ENCODE measurements around the gene SPAAR. TPM values are rescaled to one million over a fixed set of nuclear protein-coding genes. Genes with fewer than 3 reads are reported as not detected.

SPAAR gene
- total RNA-seq, 2 donors from 2014 or later, result 0.29 TPM; not detected in 1

DNA sequence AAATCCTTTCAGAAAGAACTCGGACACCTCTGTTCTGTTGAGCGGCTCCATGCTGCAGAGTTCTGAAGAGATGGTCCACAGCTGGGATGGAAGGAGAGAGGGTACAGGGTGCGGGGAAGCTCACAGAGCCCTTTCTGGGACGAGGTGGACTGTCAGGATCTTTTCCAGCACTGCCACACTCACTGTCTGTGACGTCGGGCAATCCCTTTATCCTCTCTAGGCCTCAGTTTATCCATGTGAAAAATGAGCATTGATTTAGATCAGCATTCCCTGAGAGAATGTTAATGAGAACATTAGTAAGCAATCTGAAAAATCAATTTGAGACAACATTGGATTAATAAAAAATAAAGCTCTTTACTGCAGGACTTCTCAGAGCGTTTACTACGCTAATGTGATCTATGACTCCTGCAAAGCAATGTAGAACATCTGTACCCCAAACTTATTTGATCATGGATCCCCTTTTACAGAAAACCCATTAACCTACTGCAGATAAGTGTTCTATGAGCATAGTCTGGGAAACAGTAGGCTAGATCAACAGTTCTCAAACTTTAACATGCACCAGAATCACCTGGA is 38.9 kb upstream of the SPAAR start, which contains the start of gene OR13J1:
TSS of gene OR13J1 (minus strand) at position 51 of the 573 bp plus-strand sequence. CDS start at position 51, 0 bp downstream.
- DNase-seq, result no peak
- H3K4me1 ChIP-seq (ENCODE audit: control insufficient read depth, insufficient read depth, low read length), result no peaks in the 10 kb centered on the region
- Mint-ChIP-seq H3K36me3 (ENCODE audit: low read depth) (no peaks in the 10 kb centered on the region), H3K9me3 (peaks cover 2% of the 10 kb centered on the region), H3K27ac (no peak within 1 kb of the TSS), H3K4me1 (no peaks in the 10 kb centered on the region), H3K4me3 (no peak within 1 kb of the TSS), H3K27me3 (ENCODE audit: insufficient read depth) (peaks cover 6% of the 10 kb centered on the region)
- H3K27ac ChIP-seq (ENCODE audit: low read depth, low read length), result no peak within 1 kb of the TSS
- H3K4me3 ChIP-seq (ENCODE audit: low read length), result no peak within 1 kb of the TSS
- H3K9ac ChIP-seq (ENCODE audit: extremely low read depth, low read length, poor library complexity, severe bottlenecking), result no peak within 1 kb of the TSS
- TF ChIP-seq, protein P1, sequence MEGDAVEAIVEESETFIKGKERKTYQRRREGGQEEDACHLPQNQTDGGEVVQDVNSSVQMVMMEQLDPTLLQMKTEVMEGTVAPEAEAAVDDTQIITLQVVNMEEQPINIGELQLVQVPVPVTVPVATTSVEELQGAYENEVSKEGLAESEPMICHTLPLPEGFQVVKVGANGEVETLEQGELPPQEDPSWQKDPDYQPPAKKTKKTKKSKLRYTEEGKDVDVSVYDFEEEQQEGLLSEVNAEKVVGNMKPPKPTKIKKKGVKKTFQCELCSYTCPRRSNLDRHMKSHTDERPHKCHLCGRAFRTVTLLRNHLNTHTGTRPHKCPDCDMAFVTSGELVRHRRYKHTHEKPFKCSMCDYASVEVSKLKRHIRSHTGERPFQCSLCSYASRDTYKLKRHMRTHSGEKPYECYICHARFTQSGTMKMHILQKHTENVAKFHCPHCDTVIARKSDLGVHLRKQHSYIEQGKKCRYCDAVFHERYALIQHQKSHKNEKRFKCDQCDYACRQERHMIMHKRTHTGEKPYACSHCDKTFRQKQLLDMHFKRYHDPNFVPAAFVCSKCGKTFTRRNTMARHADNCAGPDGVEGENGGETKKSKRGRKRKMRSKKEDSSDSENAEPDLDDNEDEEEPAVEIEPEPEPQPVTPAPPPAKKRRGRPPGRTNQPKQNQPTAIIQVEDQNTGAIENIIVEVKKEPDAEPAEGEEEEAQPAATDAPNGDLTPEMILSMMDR (conservative IDR thresholded peaks at IDR 0.05), result no peak
- WGBS, 2 experiments (ENCODE audit: insufficient coverage in 1 of 2, insufficient read length in 1 of 2), result 90 to 91% methylated on average over 6 to 8 of the region's 8 CpGs
- no peaks in the 10 kb centered on the region for H3K27me3 ChIP-seq (ENCODE audit: control insufficient read depth, insufficient read depth, low read length, poor library complexity, severe bottlenecking)
- H3K36me3 ChIP-seq (ENCODE audit: control insufficient read depth, insufficient read depth, low read length), result no peaks in the 10 kb centered on the region
- H3K9me3 ChIP-seq (ENCODE audit: control insufficient read depth, low read length), result peaks cover 1% of the 10 kb centered on the region

DNA sequence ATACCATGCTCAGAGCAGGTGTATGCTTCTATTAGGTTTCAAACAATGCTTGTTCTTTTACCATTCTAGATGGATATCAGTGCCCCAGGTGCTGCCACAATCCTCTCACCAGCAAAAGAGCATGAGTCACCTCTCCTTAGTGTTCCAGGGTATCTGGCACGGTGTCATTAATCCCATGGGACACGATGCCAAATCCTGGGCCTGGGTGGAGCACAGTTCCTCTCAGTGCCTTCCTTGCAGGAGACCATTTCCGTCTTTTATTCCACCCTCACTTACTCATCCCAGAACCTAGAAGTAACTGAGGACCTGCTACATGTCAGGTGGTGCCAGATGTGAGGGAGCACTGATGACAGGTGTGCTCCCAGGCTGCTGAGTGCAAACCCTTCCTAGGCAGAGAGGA is 37.7 kb upstream of the SPAAR start:
- Mint-ChIP-seq H3K27me3 (ENCODE audit: insufficient read depth) (peaks cover 5% of the 10 kb centered on the region), H3K9me3 (peaks cover 11% of the 10 kb centered on the region), H3K4me1 (no peaks in the 10 kb centered on the region), H3K36me3 (ENCODE audit: low read depth) (no peaks in the 10 kb centered on the region), H3K4me3 (no peak overlapping the region), H3K27ac (no peak overlapping the region)
- WGBS, 2 experiments (ENCODE audit: insufficient coverage in 1 of 2, insufficient read length in 1 of 2), result 70 to 77% methylated on average over 2 to 3 of the region's 3 CpGs
- no peak for DNase-seq
- H3K36me3 ChIP-seq (ENCODE audit: control insufficient read depth, insufficient read depth, low read length), result no peaks in the 10 kb centered on the region
- TF ChIP-seq, protein P1 (conservative IDR thresholded peaks at IDR 0.05), result no peak
- H3K27me3 ChIP-seq (ENCODE audit: control insufficient read depth, insufficient read depth, low read length, poor library complexity, severe bottlenecking), result no peaks in the 10 kb centered on the region
- H3K4me1 ChIP-seq (ENCODE audit: control insufficient read depth, insufficient read depth, low read length), result no peaks in the 10 kb centered on the region
- H3K4me3 ChIP-seq (ENCODE audit: low read length), result no peak overlapping the region
- H3K9ac ChIP-seq (ENCODE audit: extremely low read depth, low read length, poor library complexity, severe bottlenecking), result no peak overlapping the region
- H3K27ac ChIP-seq (ENCODE audit: low read depth, low read length), result no peak overlapping the region
- peaks cover 12% of the 10 kb centered on the region for H3K9me3 ChIP-seq (ENCODE audit: control insufficient read depth, low read length)

DNA sequence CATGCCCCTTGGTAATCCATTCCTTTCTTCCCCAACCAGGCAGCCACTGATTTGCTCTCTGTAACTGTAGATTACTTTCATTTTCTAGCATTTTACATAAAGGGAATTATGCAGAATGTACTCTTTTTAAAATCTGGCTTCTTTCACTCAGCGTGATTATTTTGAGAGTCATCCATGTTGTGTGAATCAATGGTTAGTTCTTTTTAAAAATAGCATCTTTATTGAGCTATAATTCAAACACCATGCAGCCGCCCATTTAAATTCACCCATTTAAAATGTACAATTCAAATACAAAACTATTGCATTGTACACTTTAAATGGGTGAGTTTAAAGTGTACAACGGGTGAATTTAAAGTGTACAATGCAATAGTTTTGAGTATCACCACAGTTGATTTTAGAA is 36.8 kb upstream of the SPAAR start:
- Mint-ChIP-seq H3K4me3 (no peak overlapping the region), H3K4me1 (no peaks in the 10 kb centered on the region), H3K27ac (no peak overlapping the region), H3K9me3 (peaks cover 20% of the 10 kb centered on the region), H3K36me3 (ENCODE audit: low read depth) (no peaks in the 10 kb centered on the region), H3K27me3 (ENCODE audit: insufficient read depth) (peaks cover 5% of the 10 kb centered on the region)
- TF ChIP-seq, protein P1 (conservative IDR thresholded peaks at IDR 0.05), result no peak
- Histone ChIP-seq H3K9ac (ENCODE audit: extremely low read depth, low read length, poor library complexity, severe bottlenecking) (no peak overlapping the region), H3K27ac (ENCODE audit: low read depth, low read length) (no peak overlapping the region), H3K27me3 (ENCODE audit: control insufficient read depth, insufficient read depth, low read length, poor library complexity, severe bottlenecking) (no peaks in the 10 kb centered on the region), H3K9me3 (ENCODE audit: control insufficient read depth, low read length) (peaks cover 21% of the 10 kb centered on the region), H3K36me3 (ENCODE audit: control insufficient read depth, insufficient read depth, low read length) (no peaks in the 10 kb centered on the region), H3K4me1 (ENCODE audit: control insufficient read depth, insufficient read depth, low read length) (no peaks in the 10 kb centered on the region), H3K4me3 (ENCODE audit: low read length) (no peak overlapping the region)
- 83 to 93% methylated on average over 1 to 3 of the region's 3 CpGs for WGBS, 2 experiments (ENCODE audit: insufficient coverage in 1 of 2, insufficient read length in 1 of 2)
- DNase-seq, result no peak
